GM12874 (cell line): ENCODE data around the gene TMEM131.

ENCODE experiments used
- CTCF ChIP-seq: IDR thresholded peaks from 2 replicates; pipeline ENCODE4 v1.5.1; 2011; ENCODE audit warnings: low read depth, mild to moderate bottlenecking, control low read depth, low read length, moderate library complexity; ENCODE audit not compliant: insufficient read depth

The TMEM131 gene

GRCh38 chr2:97869722-97870346, 125.9 kb downstream of the TMEM131 start:
- TF ChIP-seq CTCF, result no peak

DNA sequence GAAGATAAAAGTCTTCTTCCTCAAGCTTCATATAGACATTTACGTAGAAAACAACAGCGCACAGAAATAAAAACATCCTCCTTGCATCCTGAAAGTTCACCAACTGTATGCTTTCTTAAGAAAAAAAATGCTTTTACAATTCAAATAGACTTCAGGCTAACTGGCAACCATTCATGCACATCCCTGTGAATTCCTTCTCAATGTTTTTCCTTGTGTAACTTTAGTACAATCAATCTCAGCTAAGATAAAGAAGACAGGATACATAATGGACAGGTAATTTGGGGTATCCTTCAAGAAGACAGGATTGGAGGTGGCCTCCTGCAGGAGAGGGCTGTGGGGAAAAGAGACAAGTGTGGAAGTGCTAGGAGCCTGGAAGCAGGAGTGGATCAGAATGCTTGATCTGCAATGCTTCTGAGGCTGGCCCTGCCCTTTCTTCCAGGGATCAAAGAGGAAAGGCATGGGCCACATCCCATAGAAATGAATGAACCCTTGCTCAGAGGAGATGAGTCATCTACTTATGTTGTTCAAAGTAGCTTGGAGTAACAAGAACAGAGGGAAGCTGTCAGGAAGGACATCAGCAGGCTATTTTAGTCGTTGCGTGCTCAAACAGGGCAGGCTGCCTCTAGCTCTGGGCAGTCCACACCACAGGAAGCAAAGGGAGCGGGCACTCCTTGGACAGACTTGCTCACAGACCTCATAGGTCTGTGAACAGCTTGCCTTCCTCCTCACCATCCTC, 126.6 kb downstream of the TMEM131 start:
- TF ChIP-seq CTCF, result no peak

GRCh38 chr2:97863829-97864228, 131.9 kb downstream of the TMEM131 start:
- TF ChIP-seq CTCF, result no peak

DNA sequence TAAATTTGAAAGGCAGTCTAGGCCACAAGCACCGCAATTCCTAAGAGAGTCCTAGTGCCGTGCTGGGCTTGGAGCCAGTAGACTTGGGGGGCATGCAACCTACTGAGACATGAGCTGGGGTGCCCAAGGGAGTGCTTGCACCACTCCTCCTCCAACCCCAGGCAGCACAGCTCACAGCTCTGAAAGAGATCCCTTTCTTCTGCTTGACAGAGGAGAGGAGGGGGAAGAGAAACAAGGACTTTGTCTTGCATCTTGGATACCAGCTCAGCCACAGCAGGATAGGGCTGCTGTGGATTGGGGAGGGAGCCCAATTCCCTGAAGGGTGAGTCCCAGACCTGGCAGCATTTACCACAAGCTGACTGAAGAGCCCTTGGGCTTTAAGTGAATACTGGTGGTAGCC, 134.6 kb downstream of the TMEM131 start:
- TF ChIP-seq CTCF, result no peak

DNA sequence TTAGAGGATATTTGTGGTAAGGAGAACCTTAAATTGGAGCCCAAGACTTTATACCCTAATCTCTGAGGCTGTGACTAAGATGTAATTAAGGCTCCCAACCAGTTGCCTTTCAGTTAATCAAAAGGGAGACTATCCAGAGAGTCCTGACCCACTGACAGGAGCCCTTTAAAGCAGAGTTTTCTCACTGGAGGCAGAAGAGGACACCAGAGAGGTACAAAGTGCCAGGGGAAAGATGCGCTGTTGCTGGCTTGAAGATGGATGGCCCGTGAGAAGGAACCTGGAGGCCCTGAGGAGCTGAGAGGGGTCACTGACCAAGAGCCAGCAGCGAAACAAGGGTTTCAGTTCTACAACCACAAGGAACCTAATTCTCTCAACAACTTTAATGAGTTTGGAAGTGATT, 137.3 kb downstream of the TMEM131 start:
- no peak for TF ChIP-seq CTCF

GRCh38 chr2:97857553-97857952, 138.2 kb downstream of the TMEM131 start:
- no peak for TF ChIP-seq CTCF

DNA sequence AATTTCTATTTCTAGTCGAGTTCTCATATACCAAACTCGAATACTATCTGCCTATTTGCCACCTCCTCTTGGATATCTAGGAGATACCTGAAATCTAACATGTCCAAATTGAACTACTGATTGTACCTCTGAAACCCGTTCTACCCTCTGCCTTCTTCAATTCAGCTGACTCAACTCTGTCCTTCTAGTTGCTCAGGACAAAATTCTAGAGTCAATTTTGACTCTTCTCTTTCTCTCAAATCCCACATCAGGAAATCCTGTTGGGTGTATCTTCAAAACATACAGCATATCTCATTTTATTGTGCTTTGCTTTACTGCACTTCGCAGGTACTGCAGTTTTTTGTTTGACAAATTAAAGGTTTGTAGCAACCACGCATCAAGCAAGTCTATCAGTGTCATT, 144.6 kb downstream of the TMEM131 start:
- no peak for TF ChIP-seq CTCF
